ENCODE data around the gene CFAP97. TPM values are rescaled to one million over a fixed set of nuclear protein-coding genes. Genes with fewer than 3 reads are reported as not detected.

Gene CFAP97
- polyA plus RNA-seq, 1 donor (not counting 4 experiments of a cell fraction or from before 2014, with no cell fraction given), result 24.9 TPM

GRCh38 chr4:185143601-185143969 lies 60.2 kb downstream of the CFAP97 start:
- Histone ChIP-seq H3K9ac (ENCODE audit: control insufficient read depth, extremely low read depth, insufficient read depth, low read length) (peak overlapping the region; percentile 71), H3K4me2 (ENCODE audit: control insufficient read depth, extremely low read depth, insufficient read depth, low read depth, low read length) (peak overlapping the region; percentile 53), H4K20me1 (ENCODE audit: control insufficient read depth, extremely low read depth, insufficient read depth, low read length) (no peaks in the 10 kb centered on the region), H3K27ac (ENCODE audit: control insufficient read depth, insufficient read depth, low read length) (no peak overlapping the region), H3K36me3 (ENCODE audit: control insufficient read depth in 2 of 2, extremely low read depth in 1 of 2, insufficient read depth in 2 of 2, low read length in 2 of 2) (no peaks in the 10 kb centered on the region), H2AFZ (ENCODE audit: control insufficient read depth, low read length) (peak overlapping the region; percentile 34), H3K4me3 (ENCODE audit: control insufficient read depth in 2 of 3, extremely low read depth in 1 of 3, insufficient read depth in 2 of 3, low read depth in 1 of 3, low read length in 3 of 3) (peak overlapping the region; percentile 41 to 67 (median 65)), H3K27me3 (ENCODE audit: control insufficient read depth, extremely low read depth, insufficient read depth, low read length) (peaks cover 2% of the 10 kb centered on the region), H3K9me1 (ENCODE audit: control insufficient read depth, extremely low read depth, insufficient read depth, low read length) (no peaks in the 10 kb centered on the region), H3K9me3 (ENCODE audit: control insufficient read depth, low read depth, low read length) (no peaks in the 10 kb centered on the region), H3K4me1 (ENCODE audit: control insufficient read depth, extremely low read depth, insufficient read depth, low read length) (peaks cover 6% of the 10 kb centered on the region), H3K79me2 (ENCODE audit: control insufficient read depth, insufficient read depth, low read length) (no peaks in the 10 kb centered on the region)
- no peak for FAIRE-seq
- TF ChIP-seq CTCF (optimal IDR thresholded peaks at IDR 0.05 in 1 of 3, IDR thresholded peaks at IDR 0.05 in 1 of 3, conservative IDR thresholded peaks at IDR 0.05 in 1 of 3; ENCODE audit: extremely low read depth in 1 of 3, insufficient read depth in 2 of 3, low read length in 3 of 3), result no peak
- TF ChIP-seq EZH2 (IDR thresholded peaks at IDR 0.05; ENCODE audit: low read length), result no peak
- dilution Hi-C loops (cut with MboI; ENCODE audit: extremely low pct_ligation_motif_present, low sequenced_read_pairs), result no loop called here
- DNase-seq (ENCODE audit: low read depth, low spot score), result no peak

- Histone ChIP-seq H3K9ac (ENCODE audit: control insufficient read depth, extremely low read depth, insufficient read depth, low read length) (peak within 1 kb of the TSS; percentile 71), H3K4me2 (ENCODE audit: control insufficient read depth, extremely low read depth, insufficient read depth, low read depth, low read length) (peak within 1 kb of the TSS; percentile 69), H3K4me3 (ENCODE audit: control insufficient read depth in 2 of 3, extremely low read depth in 1 of 3, insufficient read depth in 2 of 3, low read depth in 1 of 3, low read length in 3 of 3) (peak within 1 kb of the TSS; percentile 65 to 69 (median 67)), H3K4me1 (ENCODE audit: control insufficient read depth, extremely low read depth, insufficient read depth, low read length) (peaks cover 6% of the 10 kb centered on the region), H3K27me3 (ENCODE audit: control insufficient read depth, extremely low read depth, insufficient read depth, low read length) (peaks cover 2% of the 10 kb centered on the region), H3K27ac (ENCODE audit: control insufficient read depth, insufficient read depth, low read length) (no peak within 1 kb of the TSS), H3K9me1 (ENCODE audit: control insufficient read depth, extremely low read depth, insufficient read depth, low read length) (no peaks in the 10 kb centered on the region), H2AFZ (ENCODE audit: control insufficient read depth, low read length) (peak within 1 kb of the TSS; percentile 84), H3K79me2 (ENCODE audit: control insufficient read depth, insufficient read depth, low read length) (no peaks in the 10 kb centered on the region), H3K36me3 (ENCODE audit: control insufficient read depth in 2 of 2, extremely low read depth in 1 of 2, insufficient read depth in 2 of 2, low read length in 2 of 2) (no peaks in the 10 kb centered on the region), H4K20me1 (ENCODE audit: control insufficient read depth, extremely low read depth, insufficient read depth, low read length) (no peaks in the 10 kb centered on the region), H3K9me3 (ENCODE audit: control insufficient read depth, low read depth, low read length) (no peaks in the 10 kb centered on the region)
- TF ChIP-seq EZH2 (IDR thresholded peaks at IDR 0.05; ENCODE audit: low read length) (no peak), CTCF (optimal IDR thresholded peaks at IDR 0.05 in 1 of 3, IDR thresholded peaks at IDR 0.05 in 1 of 3, conservative IDR thresholded peaks at IDR 0.05 in 1 of 3; ENCODE audit: extremely low read depth in 1 of 3, insufficient read depth in 2 of 3, low read length in 3 of 3) (peak in 2 of 3 experiments; percentile 21 to 48)
- DNase-seq (ENCODE audit: low read depth, low spot score), result no peak
- FAIRE-seq, result no peak
- dilution Hi-C loops (cut with MboI; ENCODE audit: extremely low pct_ligation_motif_present, low sequenced_read_pairs), result no loop called here
These were observed 60.7 kb downstream of the CFAP97 start, which contains the start of gene SLC25A4 for GRCh38 chr4:185142912-185143600. TSS of gene SLC25A4 (plus strand) at chr4:185143266. CDS start at chr4:185143373, 107 bp downstream.

Data from keratinocyte (primary cell).